ENCODE measurements around the gene HPRT1. TPM values are rescaled to one million over a fixed set of nuclear protein-coding genes. Genes with fewer than 3 reads are reported as not detected.

HPRT1 gene
- total RNA-seq, 2 donors from 2014 or later, result 19.1 to 20.8 TPM

DNA sequence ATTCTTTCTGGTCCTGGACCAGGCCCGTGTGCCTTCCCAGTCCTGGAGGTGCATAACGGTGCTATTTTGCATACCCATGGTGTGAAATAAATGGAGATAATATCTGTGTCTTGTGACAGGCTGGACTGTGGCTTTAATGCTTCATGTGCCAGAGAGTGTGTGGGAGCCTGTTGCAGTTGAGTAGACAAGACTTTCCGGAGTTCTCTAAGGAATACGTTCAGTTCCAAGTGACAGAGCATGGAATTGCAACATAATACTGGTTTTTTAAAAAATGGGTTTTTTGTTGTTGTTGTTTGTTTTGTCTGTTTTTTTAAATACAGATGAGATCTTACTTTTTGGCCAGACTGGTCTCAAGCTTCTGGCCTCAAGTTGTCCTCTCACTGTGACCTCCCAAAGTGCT, 74.0 kb downstream of the HPRT1 start:
- no peak for DNase-seq (ENCODE audit: low spot score)
- intact Hi-C loops (cut with DNase I), result no loop called here

DNA sequence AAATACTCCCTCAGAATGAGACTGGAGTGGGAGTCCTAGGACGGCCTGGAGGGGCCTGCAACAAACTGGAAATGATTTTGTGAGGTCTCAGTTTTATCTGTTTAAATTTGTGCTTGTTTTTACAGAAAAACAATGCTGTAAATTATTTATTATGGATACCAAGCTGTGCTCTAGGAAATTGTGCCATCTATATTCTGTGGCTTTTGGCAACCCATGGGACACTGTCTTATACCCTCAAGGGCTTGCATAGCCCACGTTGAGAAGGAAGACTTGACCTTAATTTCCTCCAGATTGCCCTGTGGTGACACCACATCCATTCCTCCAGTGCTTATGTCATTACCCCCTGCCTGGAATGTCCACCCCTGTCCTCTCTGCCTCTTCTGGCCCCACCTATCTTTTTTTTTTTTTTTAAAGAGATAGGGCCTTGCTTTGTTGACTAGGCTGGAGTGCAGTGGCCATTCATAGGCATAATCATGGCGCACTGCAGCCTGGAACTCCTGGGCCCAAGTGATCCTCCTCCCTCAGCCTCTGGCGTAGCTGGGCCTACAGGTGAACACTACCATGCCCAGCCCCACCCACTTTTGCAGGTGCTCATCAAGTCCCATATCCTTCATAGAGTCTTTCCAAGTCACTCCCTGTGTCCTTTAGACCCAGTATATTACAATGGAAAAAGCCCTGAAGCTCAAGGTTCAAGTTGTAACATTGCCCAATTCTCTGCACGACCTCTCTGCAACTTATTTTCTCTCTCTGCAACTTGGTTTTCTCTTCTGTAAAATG, 77.4 kb downstream of the HPRT1 start:
- no peak for DNase-seq (ENCODE audit: low spot score)
- intact Hi-C loops (cut with DNase I), result no loop called here

DNA sequence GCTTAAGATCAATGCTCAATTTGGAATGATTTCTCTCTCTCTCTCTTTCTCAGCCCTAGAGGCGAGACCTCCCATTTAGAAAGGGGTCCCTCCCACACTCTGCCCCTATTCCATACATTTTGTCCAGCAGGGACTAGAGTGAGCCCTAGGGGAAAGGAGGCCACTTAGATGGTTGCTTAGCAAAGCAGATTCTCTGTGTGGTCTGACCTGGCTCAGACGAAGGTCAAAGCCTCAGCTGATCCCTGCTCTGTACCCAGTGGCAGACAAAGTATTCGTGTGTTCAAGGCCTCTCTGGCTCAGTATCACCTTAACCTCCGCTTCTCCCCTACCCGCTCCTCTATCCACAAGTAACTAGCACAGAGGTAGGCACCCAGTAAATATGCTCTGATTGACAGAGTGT, 78.4 kb downstream of the HPRT1 start:
- DNase-seq (ENCODE audit: low spot score), result no peak
- intact Hi-C loops (cut with DNase I), result no loop called here

DNA sequence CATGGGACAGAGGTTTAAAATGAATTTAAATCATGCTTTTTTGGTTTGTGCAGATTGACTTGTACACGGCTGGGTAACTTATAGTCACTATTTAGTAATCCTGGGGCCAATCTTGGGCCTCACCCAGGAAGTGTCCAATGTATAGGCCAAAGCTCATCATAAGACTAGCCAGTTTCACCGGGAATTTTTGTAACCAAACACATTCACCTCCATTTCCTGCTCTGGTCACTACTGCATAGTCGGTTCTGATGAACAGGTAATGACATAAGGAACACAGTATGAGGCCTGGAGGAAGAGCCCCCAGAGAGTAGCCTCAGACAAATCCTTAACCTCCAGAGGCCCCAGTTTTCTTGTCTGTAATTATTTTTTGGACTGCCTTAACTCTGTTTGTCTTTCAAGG, 81.9 kb downstream of the HPRT1 start:
- DNase-seq (ENCODE audit: low spot score), result no peak
- intact Hi-C loops (cut with DNase I), result no loop called here

DNA sequence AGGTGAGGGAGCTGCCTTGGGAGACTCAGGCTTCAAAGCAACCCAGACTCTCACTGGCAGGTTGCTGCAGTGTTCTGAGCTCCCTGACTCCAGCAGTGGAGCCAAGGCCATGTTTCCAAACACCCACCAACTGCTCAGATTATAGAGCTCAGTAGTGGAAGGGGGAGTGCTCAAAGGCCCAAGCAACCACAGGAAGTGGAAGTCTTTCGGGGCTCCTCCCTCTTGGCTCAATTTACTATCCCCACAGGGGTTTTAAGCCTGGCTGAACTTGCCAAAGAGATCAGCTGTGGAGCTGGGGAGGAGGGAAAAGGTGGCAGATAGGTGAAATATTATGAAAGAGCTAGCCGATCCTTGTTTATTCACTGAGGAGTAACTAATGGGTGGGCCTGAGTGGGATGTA, 82.5 kb downstream of the HPRT1 start:
- intact Hi-C loops (cut with DNase I), result no loop called here
- no peak for DNase-seq (ENCODE audit: low spot score)

DNA sequence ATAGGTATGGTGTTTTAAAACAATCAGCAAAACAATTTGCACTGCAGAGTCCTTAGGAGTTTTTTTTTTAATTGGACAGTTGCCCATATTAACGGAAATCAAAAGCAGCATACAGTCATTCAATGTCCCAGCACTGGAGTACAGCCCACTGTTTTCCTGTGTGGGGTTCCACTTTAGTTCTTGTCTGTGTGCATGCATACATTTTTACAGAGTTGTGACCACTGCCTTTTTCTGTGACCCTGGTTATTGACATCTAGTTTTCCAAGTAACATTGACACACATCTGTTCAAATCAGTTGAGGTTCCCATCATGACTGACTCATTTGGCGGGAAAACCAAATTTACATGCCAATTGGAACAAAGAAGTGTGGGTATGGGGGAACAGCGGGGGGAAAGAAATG, 83.3 kb downstream of the HPRT1 start:
- intact Hi-C loops (cut with DNase I), result no loop called here
- DNase-seq (ENCODE audit: low spot score), result no peak

DNA sequence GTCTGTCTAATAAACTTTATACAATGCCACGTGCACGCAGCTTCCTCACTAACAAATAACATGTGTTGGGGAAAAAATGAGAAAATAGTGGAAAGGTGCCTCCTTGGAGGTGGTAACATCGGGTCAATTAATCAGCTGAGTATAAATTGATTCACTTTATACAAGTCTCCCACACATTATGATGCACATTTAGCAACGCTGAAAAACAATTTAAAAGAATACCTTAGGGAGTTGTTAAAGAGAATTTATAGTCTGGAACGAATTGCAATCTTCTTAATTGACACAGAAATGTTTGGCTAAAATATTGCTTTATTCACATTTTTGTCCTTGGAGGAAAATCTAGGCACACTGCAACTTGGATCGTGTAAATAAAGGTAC, 84.2 kb downstream of the HPRT1 start:
- intact Hi-C loops (cut with DNase I), result no loop called here
- DNase-seq (ENCODE audit: low spot score), result no peak

DNA sequence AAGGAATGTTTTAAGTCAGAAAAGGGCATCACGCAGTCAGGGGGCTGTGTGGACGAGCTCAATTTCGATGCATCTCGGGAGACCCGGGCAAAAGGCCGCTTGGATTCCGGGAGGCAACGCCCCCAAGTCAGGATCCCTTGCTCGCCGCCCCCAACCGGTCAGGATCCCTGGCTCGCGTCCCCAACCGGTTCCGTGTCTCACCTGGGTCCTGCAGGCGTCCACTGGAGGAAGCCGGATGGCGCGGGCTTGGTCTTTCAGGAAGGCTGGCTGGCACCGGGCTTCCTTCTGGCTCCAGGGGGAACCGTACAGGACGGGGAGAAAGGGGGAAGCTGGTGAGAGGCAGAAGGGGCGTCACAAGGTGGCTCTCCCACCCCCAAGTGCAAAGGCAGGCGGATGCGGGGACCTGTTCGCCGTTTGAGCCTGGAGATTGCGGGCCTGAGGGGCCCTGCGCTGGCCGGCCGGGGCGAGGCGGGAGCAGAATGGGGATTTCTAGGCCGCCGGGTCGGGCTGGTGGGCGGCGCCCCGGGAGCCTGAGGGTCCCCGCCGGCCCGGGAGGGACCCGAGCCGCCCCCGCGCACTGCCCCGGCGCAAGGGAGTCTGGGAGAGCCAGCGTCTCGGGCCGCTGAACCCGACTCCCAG, 84.7 kb downstream of the HPRT1 start:
- DNase-seq (ENCODE audit: low spot score), result peak; percentile 78
- intact Hi-C loops (cut with DNase I), result no loop called here

DNA sequence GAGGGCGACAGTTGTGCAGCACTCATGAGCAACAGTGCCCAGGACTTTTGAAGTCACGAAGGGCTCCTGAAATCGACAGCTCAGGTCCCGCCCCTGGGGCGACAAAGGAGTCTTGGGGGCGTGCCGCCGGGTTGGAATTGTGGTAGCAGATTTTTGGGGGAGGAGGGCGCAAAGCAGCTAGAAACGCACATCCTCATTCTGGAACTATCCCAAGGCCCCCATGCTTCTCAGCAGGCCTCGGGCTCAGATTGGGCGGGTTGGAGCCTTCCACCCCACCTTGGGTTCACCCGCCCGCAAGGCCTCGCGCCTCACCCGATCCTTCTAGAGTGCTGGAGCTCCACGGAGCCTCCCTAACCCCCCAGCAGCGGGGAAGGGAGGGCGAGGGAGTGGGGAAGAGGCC, 85.5 kb downstream of the HPRT1 start:
- intact Hi-C loops (cut with DNase I), result no loop called here
- DNase-seq (ENCODE audit: low spot score), result no peak

DNA sequence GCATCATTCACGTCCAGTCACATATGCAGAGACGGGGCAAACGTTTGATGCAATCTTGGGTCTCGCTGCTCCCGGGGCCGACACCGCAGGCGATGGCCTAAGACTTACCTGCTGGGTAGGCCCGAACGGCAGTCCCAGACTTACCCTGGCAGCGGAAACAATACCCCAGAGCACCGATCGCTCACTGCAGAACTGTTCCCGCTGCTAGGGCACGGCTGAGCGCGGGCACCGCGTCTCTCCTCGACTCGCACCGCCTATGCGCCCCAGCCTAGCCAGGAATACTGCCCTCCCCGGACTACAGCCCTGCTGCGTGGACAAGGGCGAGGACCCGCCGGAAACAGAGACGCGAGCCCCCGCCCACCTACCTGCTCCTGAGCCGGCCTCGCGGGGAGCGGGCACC, 86.2 kb downstream of the HPRT1 start:
- intact Hi-C loops (cut with DNase I), result no loop called here
- DNase-seq (ENCODE audit: low spot score), result no peak

DNA sequence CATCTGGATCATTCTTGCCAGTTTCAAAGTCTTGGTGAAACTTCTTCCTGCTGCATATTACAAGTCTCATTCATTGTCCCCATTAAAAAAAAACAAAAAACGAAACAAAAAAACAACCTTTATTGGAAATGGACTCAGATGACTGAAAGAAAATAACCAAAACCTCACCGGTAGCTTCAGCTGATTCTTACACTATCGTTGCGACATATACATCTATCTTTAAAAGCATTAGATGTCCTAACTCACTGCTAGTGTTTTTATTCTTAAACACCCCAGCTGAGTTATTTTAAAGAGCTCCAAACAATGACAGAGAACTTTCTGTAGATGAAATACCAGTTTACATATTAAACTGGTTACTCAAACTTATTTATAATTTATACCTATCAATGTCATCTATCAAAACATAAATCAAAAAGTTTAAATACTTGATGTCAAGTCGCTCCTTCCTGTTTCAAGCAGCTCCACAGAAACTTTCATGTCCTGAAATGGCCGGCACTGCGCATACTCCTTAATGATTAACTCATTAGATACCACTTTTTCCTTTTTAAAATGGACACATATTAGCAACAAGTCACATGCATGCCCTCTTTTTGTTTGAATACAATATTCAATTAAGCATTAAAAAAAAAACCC, 87.2 kb downstream of the HPRT1 start:
- intact Hi-C loops (cut with DNase I), result no loop called here
- DNase-seq (ENCODE audit: low spot score), result no peak

DNA sequence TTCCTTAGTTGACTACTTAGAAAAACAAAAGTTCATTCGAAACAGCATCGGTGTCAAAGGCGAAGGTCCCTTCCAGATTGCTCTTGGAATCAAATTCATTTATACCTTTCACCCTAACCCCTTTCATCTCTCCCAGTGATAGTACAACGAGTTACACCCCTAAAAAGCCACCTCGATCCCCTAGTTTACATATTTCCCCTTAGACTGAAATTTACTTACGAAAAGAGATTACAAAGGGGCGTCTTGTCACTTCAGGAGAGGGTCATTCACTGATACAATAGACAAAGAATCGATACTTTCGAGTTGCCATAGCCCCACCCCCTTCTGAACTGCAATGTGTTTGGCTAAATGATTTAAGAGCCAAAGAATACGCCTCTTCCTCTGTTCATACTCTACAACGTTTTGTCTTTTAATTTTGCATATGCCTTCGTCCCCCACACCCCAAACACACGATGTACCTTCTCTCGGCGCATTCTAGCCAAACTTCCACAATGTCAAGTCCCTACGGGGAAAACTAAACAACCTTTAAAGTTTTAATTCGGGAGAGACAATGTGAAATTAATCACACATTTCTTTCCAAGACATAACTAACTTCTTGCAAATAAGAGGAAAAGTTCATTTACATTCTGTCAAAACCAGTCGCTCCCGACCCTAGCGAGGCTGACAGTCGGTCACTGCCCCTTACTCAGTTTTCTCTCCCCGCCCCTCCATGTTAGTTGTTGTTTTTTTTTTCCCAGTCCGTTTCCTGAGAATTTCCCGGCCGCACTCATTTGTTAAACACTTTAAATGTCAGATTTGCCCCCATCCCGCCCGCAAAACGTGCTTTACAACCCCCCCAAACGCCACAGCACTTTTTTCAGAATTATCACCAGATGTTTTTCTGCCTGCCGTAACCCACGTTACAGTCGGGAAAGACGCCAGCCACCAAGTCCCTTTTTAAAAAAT, 88.6 kb downstream of the HPRT1 start:
- intact Hi-C loops (cut with DNase I), result no loop called here
- no peak for DNase-seq (ENCODE audit: low spot score)

Small RNA genes lying within 50 kb of the gene (microRNA-seq; reads per million reads assigned to microRNA genes)
- gene MIR424 (ENCODE audit: borderline microRNAs expressed in 2 of 2) (1,292 to 1,884 reads per million in 2 donors), gene MIR450A1 (ENCODE audit: borderline microRNAs expressed in 2 of 2) (0.32 to 2.1 reads per million in 2 donors), gene MIR450A2 (ENCODE audit: borderline microRNAs expressed in 2 of 2) (2.9 to 5.2 reads per million in 2 donors), gene MIR450B (ENCODE audit: borderline microRNAs expressed in 2 of 2) (2.1 to 2.3 reads per million in 2 donors), gene MIR503 (ENCODE audit: borderline microRNAs expressed in 2 of 2) (25.6 to 39.0 reads per million in 2 donors), gene MIR542 (ENCODE audit: borderline microRNAs expressed in 2 of 2) (26.4 to 37.4 reads per million in 2 donors)

Other genes starting within 250 kb of the HPRT1 start
- under 1 TPM in 1 of 2 donors, not detected in 1; 0.23 TPM for gene CCDC160, start 223.0 kb upstream of the HPRT1 start, total RNA-seq
- gene PHF6, start 86.9 kb upstream of the HPRT1 start, total RNA-seq, result 10 to 100 TPM; 15.5 to 15.9 TPM
- not detected for gene PLAC1, start 198.3 kb downstream of the HPRT1 start, total RNA-seq